ENCODE measurements around the gene GHR.

Gene GHR

DNA sequence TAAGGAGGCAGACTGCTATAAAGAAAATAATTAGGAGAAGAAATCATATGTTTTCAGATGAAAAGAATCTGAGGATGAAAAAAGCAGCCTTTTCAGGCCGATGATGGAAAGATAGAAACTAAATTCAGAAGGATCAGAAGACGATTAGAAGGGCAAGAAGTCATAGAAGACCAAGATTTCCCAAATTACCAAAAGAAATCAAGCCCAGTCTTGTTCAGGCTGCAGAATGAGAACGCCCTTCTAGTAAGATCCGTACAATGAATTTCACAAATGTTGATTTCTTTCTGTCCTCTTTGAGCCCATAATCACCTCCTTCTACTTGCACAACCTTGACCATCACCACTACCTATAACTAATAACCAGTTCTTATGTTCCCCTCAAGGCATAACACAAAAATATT is 218.8 kb downstream of the GHR start:
- H3K9ac ChIP-seq, result no peak overlapping the region
- no peaks in the 10 kb centered on the region for H3K79me2 ChIP-seq (ENCODE audit: insufficient read depth, low read depth)
- H3K4me3 ChIP-seq (IDR thresholded peaks at IDR 0.05; ENCODE audit: insufficient read depth, low read depth, low read length), result no peak overlapping the region
- H3K4me1 ChIP-seq (ENCODE audit: low read depth, poor library complexity, severe bottlenecking), result no peaks in the 10 kb centered on the region
- no peaks in the 10 kb centered on the region for H4K20me1 ChIP-seq (ENCODE audit: insufficient read depth)
- no peaks in the 10 kb centered on the region for H3K27me3 ChIP-seq (ENCODE audit: insufficient read depth, low read depth)
- H3K27ac ChIP-seq, result no peak overlapping the region
- no peak overlapping the region for H2AFZ ChIP-seq (ENCODE audit: low read depth)
- TF ChIP-seq, protein P1, sequence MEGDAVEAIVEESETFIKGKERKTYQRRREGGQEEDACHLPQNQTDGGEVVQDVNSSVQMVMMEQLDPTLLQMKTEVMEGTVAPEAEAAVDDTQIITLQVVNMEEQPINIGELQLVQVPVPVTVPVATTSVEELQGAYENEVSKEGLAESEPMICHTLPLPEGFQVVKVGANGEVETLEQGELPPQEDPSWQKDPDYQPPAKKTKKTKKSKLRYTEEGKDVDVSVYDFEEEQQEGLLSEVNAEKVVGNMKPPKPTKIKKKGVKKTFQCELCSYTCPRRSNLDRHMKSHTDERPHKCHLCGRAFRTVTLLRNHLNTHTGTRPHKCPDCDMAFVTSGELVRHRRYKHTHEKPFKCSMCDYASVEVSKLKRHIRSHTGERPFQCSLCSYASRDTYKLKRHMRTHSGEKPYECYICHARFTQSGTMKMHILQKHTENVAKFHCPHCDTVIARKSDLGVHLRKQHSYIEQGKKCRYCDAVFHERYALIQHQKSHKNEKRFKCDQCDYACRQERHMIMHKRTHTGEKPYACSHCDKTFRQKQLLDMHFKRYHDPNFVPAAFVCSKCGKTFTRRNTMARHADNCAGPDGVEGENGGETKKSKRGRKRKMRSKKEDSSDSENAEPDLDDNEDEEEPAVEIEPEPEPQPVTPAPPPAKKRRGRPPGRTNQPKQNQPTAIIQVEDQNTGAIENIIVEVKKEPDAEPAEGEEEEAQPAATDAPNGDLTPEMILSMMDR (conservative IDR thresholded peaks at IDR 0.05; ENCODE audit: low read depth, low read length), result no peak
- H3K4me2 ChIP-seq, result no peak overlapping the region
- no peaks in the 10 kb centered on the region for H3K36me3 ChIP-seq (ENCODE audit: insufficient read depth)

DNA sequence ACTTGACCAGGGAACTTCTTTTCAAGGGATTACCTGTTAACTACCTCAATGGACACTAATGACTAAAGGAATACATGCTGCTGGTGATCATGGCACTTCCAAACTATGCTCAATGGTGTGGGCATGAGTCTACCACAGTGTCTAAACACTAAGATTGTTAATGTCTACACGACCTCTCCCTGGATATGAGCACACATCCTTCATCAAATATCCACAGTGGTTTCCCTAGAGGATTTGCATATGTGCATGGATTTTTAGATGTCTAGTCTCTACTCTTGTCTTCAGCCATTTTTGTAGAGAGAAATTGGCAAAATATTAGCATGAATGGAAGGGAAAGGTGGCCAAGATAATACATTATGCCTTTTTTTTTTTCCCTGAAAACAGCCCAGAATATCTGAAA is 220.1 kb downstream of the GHR start:
- Histone ChIP-seq H3K4me2 (no peak overlapping the region), H2AFZ (ENCODE audit: low read depth) (no peak overlapping the region), H4K20me1 (ENCODE audit: insufficient read depth) (no peaks in the 10 kb centered on the region), H3K27ac (no peak overlapping the region), H3K9ac (no peak overlapping the region), H3K4me3 (IDR thresholded peaks at IDR 0.05; ENCODE audit: insufficient read depth, low read depth, low read length) (no peak overlapping the region), H3K4me1 (ENCODE audit: low read depth, poor library complexity, severe bottlenecking) (no peaks in the 10 kb centered on the region), H3K36me3 (ENCODE audit: insufficient read depth) (no peaks in the 10 kb centered on the region), H3K27me3 (ENCODE audit: insufficient read depth, low read depth) (no peaks in the 10 kb centered on the region), H3K79me2 (ENCODE audit: insufficient read depth, low read depth) (no peaks in the 10 kb centered on the region)
- TF ChIP-seq, protein P1 (conservative IDR thresholded peaks at IDR 0.05; ENCODE audit: low read depth, low read length), result no peak

DNA sequence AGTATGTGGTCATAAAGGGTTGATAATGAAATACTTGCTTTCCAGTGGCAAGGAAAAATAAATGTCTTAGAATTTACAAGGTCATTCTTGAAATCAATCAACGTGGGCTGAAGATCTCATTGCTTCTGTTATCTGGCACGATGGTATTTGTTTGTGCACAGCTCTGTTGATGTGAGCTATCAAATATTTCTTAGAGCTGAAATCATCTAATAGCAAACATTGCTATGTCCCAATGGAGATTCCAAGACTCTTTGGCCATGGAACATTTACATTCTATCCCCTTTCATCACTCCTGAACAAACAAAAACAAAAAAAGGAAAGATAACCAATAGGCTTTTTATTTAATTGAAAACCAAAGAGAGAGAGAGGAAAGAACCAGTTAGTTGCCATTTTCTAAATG is 221.9 kb downstream of the GHR start:
- TF ChIP-seq, protein P1 (conservative IDR thresholded peaks at IDR 0.05; ENCODE audit: low read depth, low read length), result no peak
- H4K20me1 ChIP-seq (ENCODE audit: insufficient read depth), result no peaks in the 10 kb centered on the region

DNA sequence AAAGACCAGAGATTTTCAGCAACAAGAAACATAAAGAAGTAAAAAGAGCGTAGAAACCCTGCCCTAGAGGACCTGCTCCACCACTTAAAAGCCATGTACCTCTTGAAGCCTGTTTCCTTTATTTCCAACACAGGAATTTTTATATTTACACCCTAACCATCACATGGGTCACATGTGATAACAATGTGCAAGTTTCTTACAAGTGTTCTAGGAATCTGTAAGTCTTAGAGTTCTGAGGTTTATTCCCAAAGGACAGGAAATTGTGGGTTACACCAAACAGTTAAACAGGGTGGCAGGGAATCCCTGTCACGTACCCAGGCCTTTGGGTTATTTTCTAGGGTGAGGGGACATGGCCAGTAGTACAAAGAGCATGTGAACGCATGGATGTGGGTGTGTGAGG is 224.8 kb downstream of the GHR start:
- no peak overlapping the region for H3K9ac ChIP-seq
- H3K4me1 ChIP-seq (ENCODE audit: low read depth, poor library complexity, severe bottlenecking), result peaks cover 9% of the 10 kb centered on the region
- no peaks in the 10 kb centered on the region for H3K27me3 ChIP-seq (ENCODE audit: insufficient read depth, low read depth)
- no peaks in the 10 kb centered on the region for H3K79me2 ChIP-seq (ENCODE audit: insufficient read depth, low read depth)
- H3K27ac ChIP-seq, result no peak overlapping the region
- H3K4me3 ChIP-seq (IDR thresholded peaks at IDR 0.05; ENCODE audit: insufficient read depth, low read depth, low read length), result no peak overlapping the region
- H3K36me3 ChIP-seq (ENCODE audit: insufficient read depth), result no peaks in the 10 kb centered on the region
- no peak overlapping the region for H3K4me2 ChIP-seq
- no peak overlapping the region for H2AFZ ChIP-seq (ENCODE audit: low read depth)
- no peaks in the 10 kb centered on the region for H4K20me1 ChIP-seq (ENCODE audit: insufficient read depth)
- TF ChIP-seq, protein P1 (conservative IDR thresholded peaks at IDR 0.05; ENCODE audit: low read depth, low read length), result no peak

More for the DNA sequence above, 221.9 kb downstream of the GHR start:
- H3K4me3 ChIP-seq (IDR thresholded peaks at IDR 0.05; ENCODE audit: insufficient read depth, low read depth, low read length), result no peak overlapping the region
- no peak overlapping the region for H3K9ac ChIP-seq
- H3K27ac ChIP-seq, result no peak overlapping the region
- H3K36me3 ChIP-seq (ENCODE audit: insufficient read depth), result no peaks in the 10 kb centered on the region
- H3K4me2 ChIP-seq, result no peak overlapping the region
- H3K27me3 ChIP-seq (ENCODE audit: insufficient read depth, low read depth), result no peaks in the 10 kb centered on the region
- H3K4me1 ChIP-seq (ENCODE audit: low read depth, poor library complexity, severe bottlenecking), result no peaks in the 10 kb centered on the region
- H3K79me2 ChIP-seq (ENCODE audit: insufficient read depth, low read depth), result no peaks in the 10 kb centered on the region
- H2AFZ ChIP-seq (ENCODE audit: low read depth), result no peak overlapping the region
